ENCODE data around the gene POLR1E. TPM values are rescaled to one million over a fixed set of nuclear protein-coding genes. Genes with fewer than 3 reads are reported as not detected.

Gene POLR1E
- total RNA-seq, 4 donors from 2014 or later = 4.0 to 15.7 (median 9.0) TPM

- WGBS, 2 donors (ENCODE audit: low coverage in 1 of 2) = 87 to 93% methylated on average over 7 to 12 of the region's 12 CpGs
- in situ Hi-C loops (cut with MboI; ENCODE audit: low pct_ligation_motif_present in 1 of 4, low pct_unique_long_range_greater_than_20kb in 1 of 4, low sequenced_read_pairs in 3 of 4) = loop anchor here in 1 of 4 donors (25.0 kb wide), 2 partner anchors 337 to 612 kb away; partner anchors contain the start of genes EXOSC3 and SHB
- intact Hi-C loops (cut with DNase I; ENCODE audit: low total_unique reads) = no loop called here
Observed at GRCh38 chr9:37449862-37450632, 35.7 kb upstream of the POLR1E start.

GRCh38 chr9:37451628-37452027 is 34.1 kb upstream of the POLR1E start:
- TF ChIP-seq EP300 (IDR thresholded peaks at IDR 0.05; ENCODE audit: low read depth) = no peak
- TF ChIP-seq POLR2A (IDR thresholded peaks at IDR 0.05) = no peak
- no peak for TF ChIP-seq CTCF (IDR thresholded peaks at IDR 0.05)
- TF ChIP-seq POLR2AphosphoS5 (IDR thresholded peaks at IDR 0.05) = no peak
- in situ Hi-C loops (cut with MboI; ENCODE audit: low pct_ligation_motif_present in 1 of 4, low pct_unique_long_range_greater_than_20kb in 1 of 4, low sequenced_read_pairs in 3 of 4) = loop anchor here in 1 of 4 donors (25.0 kb wide), 2 partner anchors 336 to 611 kb away; partner anchors contain the start of genes EXOSC3 and SHB
- WGBS, 2 donors (ENCODE audit: low coverage in 1 of 2) = 68 to 100% methylated on average over 1 to 3 of the region's 3 CpGs
- no peak for DNase-seq
- Histone ChIP-seq H3K4me1 (peaks cover 6 to 30% (median 14%) of the 10 kb centered on the region in 4 donors), H3K9me3 (no peaks in the 10 kb centered on the region), H3K36me3 (no peaks in the 10 kb centered on the region), H3K27ac (peak overlapping the region in 1 of 4 donors; percentile 44), H3K27me3 (no peaks in the 10 kb centered on the region), H3K4me3 (no peak overlapping the region)
- intact Hi-C loops (cut with DNase I; ENCODE audit: low total_unique reads) = no loop called here

More at GRCh38 chr9:37449862-37450632, 35.7 kb upstream of the POLR1E start:
- TF ChIP-seq POLR2AphosphoS5 (IDR thresholded peaks at IDR 0.05) (no peak), POLR2A (IDR thresholded peaks at IDR 0.05) (no peak), EP300 (IDR thresholded peaks at IDR 0.05; ENCODE audit: low read depth) (no peak), CTCF (IDR thresholded peaks at IDR 0.05) (no peak)
- DNase-seq = no peak
- no peaks in the 10 kb centered on the region for H3K27me3 ChIP-seq
- H3K27ac ChIP-seq = no peak overlapping the region
- H3K4me3 ChIP-seq = no peak overlapping the region
- H3K36me3 ChIP-seq = no peaks in the 10 kb centered on the region
- peaks cover 11 to 43% (median 16%) of the 10 kb centered on the region in 4 donors for H3K4me1 ChIP-seq
- H3K9me3 ChIP-seq = no peaks in the 10 kb centered on the region

- peaks cover 6 to 29% (median 14%) of the 10 kb centered on the region in 4 donors for H3K4me1 ChIP-seq
- H3K36me3 ChIP-seq = no peaks in the 10 kb centered on the region
- TF ChIP-seq POLR2A (IDR thresholded peaks at IDR 0.05) (no peak), EP300 (IDR thresholded peaks at IDR 0.05; ENCODE audit: low read depth) (no peak), POLR2AphosphoS5 (IDR thresholded peaks at IDR 0.05) (no peak), CTCF (IDR thresholded peaks at IDR 0.05) (no peak)
- H3K9me3 ChIP-seq = no peaks in the 10 kb centered on the region
- no peak overlapping the region for H3K4me3 ChIP-seq
- no peak overlapping the region for H3K27ac ChIP-seq
- in situ Hi-C loops (cut with MboI; ENCODE audit: low pct_ligation_motif_present in 1 of 4, low pct_unique_long_range_greater_than_20kb in 1 of 4, low sequenced_read_pairs in 3 of 4) (loop anchor here in 1 of 4 donors (25.0 kb wide), 2 partner anchors 335 to 610 kb away; partner anchors contain the start of genes EXOSC3 and SHB), intact Hi-C loops (cut with DNase I; ENCODE audit: low total_unique reads) (no loop called here)
- no peaks in the 10 kb centered on the region for H3K27me3 ChIP-seq
- 100% methylated on average over 1 of the region's 1 CpG; no CpG with 5 or more reads in 1 of the 2 donors for WGBS, 2 donors (ENCODE audit: low coverage in 1 of 2)
- no peak for DNase-seq
Observed at GRCh38 chr9:37452611-37453010, 33.1 kb upstream of the POLR1E start.

GRCh38 chr9:37453827-37454226 is 31.9 kb upstream of the POLR1E start:
- no peaks in the 10 kb centered on the region for H3K9me3 ChIP-seq
- DNase-seq = no peak
- H3K4me1 ChIP-seq = peaks cover 6 to 29% (median 14%) of the 10 kb centered on the region in 4 donors
- TF ChIP-seq POLR2AphosphoS5 (IDR thresholded peaks at IDR 0.05) = no peak
- 95% methylated on average over 1 of the region's 1 CpG; no CpG with 5 or more reads in 1 of the 2 donors for WGBS, 2 donors (ENCODE audit: low coverage in 1 of 2)
- H3K4me3 ChIP-seq = no peak overlapping the region
- H3K36me3 ChIP-seq = no peaks in the 10 kb centered on the region
- H3K27ac ChIP-seq = no peak overlapping the region
- intact Hi-C loops (cut with DNase I; ENCODE audit: low total_unique reads) (no loop called here), in situ Hi-C loops (cut with MboI; ENCODE audit: low pct_ligation_motif_present in 1 of 4, low pct_unique_long_range_greater_than_20kb in 1 of 4, low sequenced_read_pairs in 3 of 4) (loop anchor here in 1 of 4 donors (25.0 kb wide), 2 partner anchors 333 to 608 kb away; partner anchors contain the start of genes EXOSC3 and SHB)
- no peaks in the 10 kb centered on the region for H3K27me3 ChIP-seq
